ENCODE results near the gene STARD9. TPM values are rescaled to one million over a fixed set of nuclear protein-coding genes. Genes with fewer than 3 reads are reported as not detected.

Gene STARD9
- total RNA-seq, 2 experiments from 2014 or later: 2.8 to 4.6 TPM

GRCh38 chr15:42711746-42712145 is 136.3 kb downstream of the STARD9 start:
- no peak overlapping the region for H3K27ac ChIP-seq (ENCODE audit: low read depth in 1 of 2, low read length in 2 of 2)
- no peak overlapping the region for H3K27ac Mint-ChIP-seq
- H3K4me1 ChIP-seq (ENCODE audit: insufficient read depth, low read length): no peaks in the 10 kb centered on the region
- H3K36me3 ChIP-seq (ENCODE audit: insufficient read depth, low read length): no peaks in the 10 kb centered on the region
- H3K27me3 ChIP-seq (ENCODE audit: control insufficient read depth in 1 of 2, insufficient read depth in 2 of 2, low read length in 2 of 2): no peaks in the 10 kb centered on the region
- intact Hi-C loops (cut with DNase I, micrococcal nuclease): no loop called here
- no peak for TF ChIP-seq CTCF (IDR thresholded peaks at IDR 0.05)
- H3K36me3 Mint-ChIP-seq (ENCODE audit: low read depth): no peaks in the 10 kb centered on the region
- no peaks in the 10 kb centered on the region for H3K27me3 Mint-ChIP-seq
- POLR2A ChIA-PET: no interaction called here
- CTCF ChIA-PET: interaction anchor here (0.8 kb wide), 1 partner anchor 62 kb away, joined by 3 read pairs; no protein-coding TSS in a partner anchor
- ATAC-seq (ENCODE audit: poor library complexity): no peak
- DNase-seq: no peak
- H3K4me3 Mint-ChIP-seq: no peak overlapping the region
- H3K4me1 Mint-ChIP-seq (ENCODE audit: low read depth): no peaks in the 10 kb centered on the region
- H3K4me3 ChIP-seq (ENCODE audit: low read length): no peak overlapping the region
- H3K9me3 Mint-ChIP-seq: no peaks in the 10 kb centered on the region
- no peaks in the 10 kb centered on the region for H3K9me3 ChIP-seq (ENCODE audit: control insufficient read depth in 1 of 2, insufficient read depth in 1 of 2, low read length in 2 of 2)

GRCh38 chr15:42712584-42712983 is 137.2 kb downstream of the STARD9 start:
- TF ChIP-seq CTCF (IDR thresholded peaks at IDR 0.05): no peak
- ATAC-seq (ENCODE audit: poor library complexity) (no peak), DNase-seq (no peak)
- Mint-ChIP-seq H3K9me3 (no peaks in the 10 kb centered on the region), H3K27me3 (no peaks in the 10 kb centered on the region), H3K4me3 (no peak overlapping the region), H3K4me1 (ENCODE audit: low read depth) (no peaks in the 10 kb centered on the region), H3K27ac (no peak overlapping the region), H3K36me3 (ENCODE audit: low read depth) (no peaks in the 10 kb centered on the region)
- CTCF ChIA-PET: interaction anchor here (0.8 kb wide), 1 partner anchor 61 kb away, joined by 3 read pairs; no protein-coding TSS in a partner anchor
- Histone ChIP-seq H3K27ac (ENCODE audit: low read depth in 1 of 2, low read length in 2 of 2) (no peak overlapping the region), H3K9me3 (ENCODE audit: control insufficient read depth in 1 of 2, insufficient read depth in 1 of 2, low read length in 2 of 2) (no peaks in the 10 kb centered on the region), H3K36me3 (ENCODE audit: insufficient read depth, low read length) (no peaks in the 10 kb centered on the region), H3K4me3 (ENCODE audit: low read length) (no peak overlapping the region), H3K27me3 (ENCODE audit: control insufficient read depth in 1 of 2, insufficient read depth in 2 of 2, low read length in 2 of 2) (no peaks in the 10 kb centered on the region), H3K4me1 (ENCODE audit: insufficient read depth, low read length) (no peaks in the 10 kb centered on the region)
- intact Hi-C loops (cut with DNase I, micrococcal nuclease): no loop called here
- POLR2A ChIA-PET: no interaction called here

GRCh38 chr15:42716125-42716524 is 140.7 kb downstream of the STARD9 start:
- no peaks in the 10 kb centered on the region for H3K4me1 Mint-ChIP-seq (ENCODE audit: low read depth)
- intact Hi-C loops (cut with DNase I, micrococcal nuclease): no loop called here

More at GRCh38 chr15:42716125-42716524, 140.7 kb downstream of the STARD9 start:
- DNase-seq (no peak), ATAC-seq (ENCODE audit: poor library complexity) (no peak)
- H3K36me3 Mint-ChIP-seq (ENCODE audit: low read depth): peaks cover 17% of the 10 kb centered on the region
- peaks cover 10% of the 10 kb centered on the region for H3K36me3 ChIP-seq (ENCODE audit: insufficient read depth, low read length)
- H3K9me3 ChIP-seq (ENCODE audit: control insufficient read depth in 1 of 2, insufficient read depth in 1 of 2, low read length in 2 of 2): no peaks in the 10 kb centered on the region
- no peak overlapping the region for H3K27ac Mint-ChIP-seq
- POLR2A ChIA-PET: interaction anchor here (0.6 kb wide), 1 partner anchor 34 kb away, joined by 3 read pairs; no protein-coding TSS in a partner anchor
- no peak overlapping the region for H3K4me3 ChIP-seq (ENCODE audit: low read length)
- H3K4me3 Mint-ChIP-seq: no peak overlapping the region
- no peaks in the 10 kb centered on the region for H3K4me1 ChIP-seq (ENCODE audit: insufficient read depth, low read length)
- CTCF ChIA-PET: no interaction called here
- H3K27me3 ChIP-seq (ENCODE audit: control insufficient read depth in 1 of 2, insufficient read depth in 2 of 2, low read length in 2 of 2): no peaks in the 10 kb centered on the region
- H3K9me3 Mint-ChIP-seq: no peaks in the 10 kb centered on the region
- TF ChIP-seq CTCF (IDR thresholded peaks at IDR 0.05): no peak
- no peak overlapping the region for H3K27ac ChIP-seq (ENCODE audit: low read depth in 1 of 2, low read length in 2 of 2)
- no peaks in the 10 kb centered on the region for H3K27me3 Mint-ChIP-seq

Measured in CD4-positive, alpha-beta T cell (primary cell).